ENCODE measurements around the gene SRP19. TPM values are rescaled to one million over a fixed set of nuclear protein-coding genes. Genes with fewer than 3 reads are reported as not detected.

Gene SRP19
- polyA plus RNA-seq, 1 donor (not counting 4 experiments of a cell fraction or from before 2014, with no cell fraction given), result 93.7 TPM

- H2AFZ ChIP-seq (ENCODE audit: control insufficient read depth, low read length), result no peak overlapping the region
- H4K20me1 ChIP-seq (ENCODE audit: control insufficient read depth, extremely low read depth, insufficient read depth, low read length), result no peaks in the 10 kb centered on the region
- no peak overlapping the region for H3K9ac ChIP-seq (ENCODE audit: control insufficient read depth, extremely low read depth, insufficient read depth, low read length)
- H3K4me1 ChIP-seq (ENCODE audit: control insufficient read depth, extremely low read depth, insufficient read depth, low read length), result no peaks in the 10 kb centered on the region
- dilution Hi-C loops (cut with MboI; ENCODE audit: extremely low pct_ligation_motif_present, low sequenced_read_pairs), result no loop called here
- TF ChIP-seq EZH2 (IDR thresholded peaks at IDR 0.05; ENCODE audit: low read length), result no peak
- no peak for TF ChIP-seq CTCF (optimal IDR thresholded peaks at IDR 0.05 in 1 of 3, IDR thresholded peaks at IDR 0.05 in 1 of 3, conservative IDR thresholded peaks at IDR 0.05 in 1 of 3; ENCODE audit: extremely low read depth in 1 of 3, insufficient read depth in 2 of 3, low read length in 3 of 3)
- H3K9me3 ChIP-seq (ENCODE audit: control insufficient read depth, low read depth, low read length), result no peaks in the 10 kb centered on the region
- H3K27ac ChIP-seq (ENCODE audit: control insufficient read depth, insufficient read depth, low read length), result no peak overlapping the region
- FAIRE-seq (no peak), DNase-seq (ENCODE audit: low read depth, low spot score) (no peak)
- H3K4me3 ChIP-seq (ENCODE audit: control insufficient read depth in 2 of 3, extremely low read depth in 1 of 3, insufficient read depth in 2 of 3, low read depth in 1 of 3, low read length in 3 of 3), result no peak overlapping the region
- peaks cover 7% of the 10 kb centered on the region for H3K79me2 ChIP-seq (ENCODE audit: control insufficient read depth, insufficient read depth, low read length)
- H3K36me3 ChIP-seq (ENCODE audit: control insufficient read depth in 2 of 2, extremely low read depth in 1 of 2, insufficient read depth in 2 of 2, low read length in 2 of 2), result peaks cover 3 to 11% of the 10 kb centered on the region in 2 experiments
- H3K4me2 ChIP-seq (ENCODE audit: control insufficient read depth, extremely low read depth, insufficient read depth, low read depth, low read length), result no peak overlapping the region
- H3K27me3 ChIP-seq (ENCODE audit: control insufficient read depth, extremely low read depth, insufficient read depth, low read length), result no peaks in the 10 kb centered on the region
- H3K9me1 ChIP-seq (ENCODE audit: control insufficient read depth, extremely low read depth, insufficient read depth, low read length), result no peaks in the 10 kb centered on the region
Measured at GRCh38 chr5:112869948-112870347, 8.9 kb downstream of the SRP19 start.

GRCh38 chr5:112870966-112871365 is 9.9 kb downstream of the SRP19 start:
- Histone ChIP-seq H3K4me3 (ENCODE audit: control insufficient read depth in 2 of 3, extremely low read depth in 1 of 3, insufficient read depth in 2 of 3, low read depth in 1 of 3, low read length in 3 of 3) (no peak overlapping the region), H2AFZ (ENCODE audit: control insufficient read depth, low read length) (no peak overlapping the region), H3K27ac (ENCODE audit: control insufficient read depth, insufficient read depth, low read length) (no peak overlapping the region), H3K79me2 (ENCODE audit: control insufficient read depth, insufficient read depth, low read length) (peaks cover 3% of the 10 kb centered on the region), H3K27me3 (ENCODE audit: control insufficient read depth, extremely low read depth, insufficient read depth, low read length) (no peaks in the 10 kb centered on the region), H3K9me3 (ENCODE audit: control insufficient read depth, low read depth, low read length) (no peaks in the 10 kb centered on the region), H3K4me1 (ENCODE audit: control insufficient read depth, extremely low read depth, insufficient read depth, low read length) (no peaks in the 10 kb centered on the region), H4K20me1 (ENCODE audit: control insufficient read depth, extremely low read depth, insufficient read depth, low read length) (no peaks in the 10 kb centered on the region), H3K9me1 (ENCODE audit: control insufficient read depth, extremely low read depth, insufficient read depth, low read length) (no peaks in the 10 kb centered on the region), H3K4me2 (ENCODE audit: control insufficient read depth, extremely low read depth, insufficient read depth, low read depth, low read length) (no peak overlapping the region), H3K36me3 (ENCODE audit: control insufficient read depth in 2 of 2, extremely low read depth in 1 of 2, insufficient read depth in 2 of 2, low read length in 2 of 2) (peaks cover 0 to 15% of the 10 kb centered on the region in 2 experiments), H3K9ac (ENCODE audit: control insufficient read depth, extremely low read depth, insufficient read depth, low read length) (no peak overlapping the region)
- no peak for DNase-seq (ENCODE audit: low read depth, low spot score)
- no peak for TF ChIP-seq CTCF (optimal IDR thresholded peaks at IDR 0.05 in 1 of 3, IDR thresholded peaks at IDR 0.05 in 1 of 3, conservative IDR thresholded peaks at IDR 0.05 in 1 of 3; ENCODE audit: extremely low read depth in 1 of 3, insufficient read depth in 2 of 3, low read length in 3 of 3)
- no peak for TF ChIP-seq EZH2 (IDR thresholded peaks at IDR 0.05; ENCODE audit: low read length)
- dilution Hi-C loops (cut with MboI; ENCODE audit: extremely low pct_ligation_motif_present, low sequenced_read_pairs), result no loop called here
- FAIRE-seq, result no peak
